ENCODE data around the gene ZNF697.

Gene ZNF697

DNA sequence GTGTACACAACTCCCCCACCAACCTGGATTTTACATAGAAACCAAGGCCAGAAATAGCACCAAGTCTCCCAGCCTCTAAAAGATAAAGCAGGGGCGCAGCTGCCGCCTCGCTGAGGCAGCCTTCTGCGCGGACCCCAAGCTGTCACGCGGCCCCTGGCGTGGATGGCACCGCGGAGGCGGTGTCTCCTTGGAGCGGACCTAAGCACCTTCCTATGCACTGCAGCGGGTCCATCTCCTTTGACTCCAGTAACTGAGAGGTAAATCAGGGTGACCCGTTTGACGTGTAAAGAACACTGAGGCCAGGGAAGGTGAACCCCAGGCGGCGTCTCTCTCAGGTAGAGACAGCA lies 17.0 kb downstream of the ZNF697 start:
- peak overlapping the region; percentile 81 for H3K27ac ChIP-seq
- TF ChIP-seq, protein P1, sequence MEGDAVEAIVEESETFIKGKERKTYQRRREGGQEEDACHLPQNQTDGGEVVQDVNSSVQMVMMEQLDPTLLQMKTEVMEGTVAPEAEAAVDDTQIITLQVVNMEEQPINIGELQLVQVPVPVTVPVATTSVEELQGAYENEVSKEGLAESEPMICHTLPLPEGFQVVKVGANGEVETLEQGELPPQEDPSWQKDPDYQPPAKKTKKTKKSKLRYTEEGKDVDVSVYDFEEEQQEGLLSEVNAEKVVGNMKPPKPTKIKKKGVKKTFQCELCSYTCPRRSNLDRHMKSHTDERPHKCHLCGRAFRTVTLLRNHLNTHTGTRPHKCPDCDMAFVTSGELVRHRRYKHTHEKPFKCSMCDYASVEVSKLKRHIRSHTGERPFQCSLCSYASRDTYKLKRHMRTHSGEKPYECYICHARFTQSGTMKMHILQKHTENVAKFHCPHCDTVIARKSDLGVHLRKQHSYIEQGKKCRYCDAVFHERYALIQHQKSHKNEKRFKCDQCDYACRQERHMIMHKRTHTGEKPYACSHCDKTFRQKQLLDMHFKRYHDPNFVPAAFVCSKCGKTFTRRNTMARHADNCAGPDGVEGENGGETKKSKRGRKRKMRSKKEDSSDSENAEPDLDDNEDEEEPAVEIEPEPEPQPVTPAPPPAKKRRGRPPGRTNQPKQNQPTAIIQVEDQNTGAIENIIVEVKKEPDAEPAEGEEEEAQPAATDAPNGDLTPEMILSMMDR (conservative IDR thresholded peaks at IDR 0.05): no peak

GRCh38 chr1:119626841-119627240 lies 21.2 kb downstream of the ZNF697 start:
- H3K27ac ChIP-seq: peak overlapping the region; percentile 68
- TF ChIP-seq, protein P1 (conservative IDR thresholded peaks at IDR 0.05): no peak

- H3K27ac ChIP-seq: peak overlapping the region; percentile 68
- TF ChIP-seq, protein P1 (conservative IDR thresholded peaks at IDR 0.05): no peak
Measured at GRCh38 chr1:119626011-119626545, 22.0 kb downstream of the ZNF697 start.

GRCh38 chr1:119623678-119624077 lies 24.4 kb downstream of the ZNF697 start:
- TF ChIP-seq, protein P1 (conservative IDR thresholded peaks at IDR 0.05): no peak
- no peak overlapping the region for H3K27ac ChIP-seq

- TF ChIP-seq, protein P1 (conservative IDR thresholded peaks at IDR 0.05): no peak
- no peak overlapping the region for H3K27ac ChIP-seq
Measured at GRCh38 chr1:119623193-119623515, 24.9 kb downstream of the ZNF697 start.

DNA sequence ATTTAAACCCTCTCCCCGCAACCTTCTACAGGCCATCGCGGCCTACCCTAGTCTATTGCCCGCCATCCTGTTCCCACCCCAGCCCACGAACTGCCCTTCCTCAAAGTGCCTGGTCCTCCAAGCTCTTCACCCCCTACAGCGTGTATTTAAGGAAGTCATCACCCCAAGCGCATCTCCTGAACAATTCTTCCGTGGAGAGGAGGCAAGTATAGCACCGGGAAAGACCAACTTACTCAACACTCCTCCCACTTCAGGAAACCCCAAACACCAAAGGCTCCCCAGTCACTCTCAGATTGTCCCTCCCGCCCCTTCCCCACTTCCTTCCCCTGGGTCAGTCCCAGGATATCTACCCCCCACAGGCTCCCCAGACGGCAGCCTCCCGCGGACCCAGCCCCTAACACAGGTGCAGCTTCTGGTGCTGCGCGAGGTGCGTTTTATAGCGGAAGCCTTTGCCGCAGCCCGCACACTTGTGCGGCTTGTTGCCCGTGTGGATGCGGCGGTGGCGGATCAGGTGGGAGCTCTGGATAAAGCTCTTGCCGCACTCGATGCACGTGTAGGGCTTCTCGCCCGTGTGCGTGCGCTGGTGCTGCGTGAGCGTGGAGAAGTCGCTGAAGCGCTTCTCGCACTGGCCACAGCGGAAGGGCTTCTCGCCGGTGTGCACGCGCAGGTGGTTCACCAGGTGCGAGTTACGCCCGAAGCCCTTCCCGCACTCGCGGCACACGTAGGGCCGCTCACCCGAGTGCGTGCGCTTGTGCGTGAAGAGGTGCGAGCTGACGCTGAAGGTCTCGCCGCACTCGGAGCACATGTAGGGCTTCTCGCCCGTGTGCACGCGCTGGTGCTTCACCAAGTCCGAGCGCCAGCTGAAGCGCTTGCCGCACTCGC lies 25.5 kb downstream of the ZNF697 start:
- no peak overlapping the region for H3K27ac ChIP-seq
- TF ChIP-seq, protein P1 (conservative IDR thresholded peaks at IDR 0.05): no peak

DNA sequence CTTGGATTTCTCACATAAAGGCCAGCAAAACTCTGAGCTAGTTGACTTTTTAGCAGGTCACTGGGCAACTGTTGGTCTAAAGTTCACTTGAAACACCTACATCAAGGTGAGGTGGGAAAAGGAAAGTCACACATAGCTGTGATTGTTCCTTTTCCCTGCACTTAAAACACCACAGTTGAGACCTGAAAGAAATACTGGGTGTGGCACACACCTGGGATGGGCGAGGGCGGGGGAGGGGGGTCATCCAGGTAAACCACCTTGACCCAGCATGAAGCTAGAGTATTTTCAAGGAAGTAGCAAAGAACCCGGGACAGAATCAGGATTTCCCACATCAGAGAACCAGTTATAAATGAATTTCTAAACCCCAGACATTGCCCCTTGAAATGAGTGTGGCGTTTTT lies 26.4 kb downstream of the ZNF697 start:
- H3K27ac ChIP-seq: no peak overlapping the region
- TF ChIP-seq, protein P1 (conservative IDR thresholded peaks at IDR 0.05): no peak

Data from VCaP (cell line).